GM21825 (cell line): ENCODE measurements around the gene PSD2.

Source experiments
- ATAC-seq: cut with Tn5 transposase; IDR thresholded peaks from one replicate; pipeline ENCODE4 v1.9.1; 2021; ENCODE audit warnings: mild to moderate bottlenecking, moderate library complexity; ENCODE audit not compliant: unreplicated experiment

Gene PSD2

GRCh38 chr5:139872851-139873794, 77.5 kb downstream of the PSD2 start:
- ATAC-seq, result no peak

GRCh38 chr5:139875957-139876356, 80.3 kb downstream of the PSD2 start:
- no peak for ATAC-seq

GRCh38 chr5:139877129-139877597, 81.6 kb downstream of the PSD2 start:
- no peak for ATAC-seq

- no peak for ATAC-seq
These were observed 82.5 kb downstream of the PSD2 start for GRCh38 chr5:139878093-139878492.

GRCh38 chr5:139880416-139881142, 85.0 kb downstream of the PSD2 start:
- ATAC-seq, result no peak

- no peak for ATAC-seq
These were observed 85.6 kb downstream of the PSD2 start for GRCh38 chr5:139881143-139881733.

- ATAC-seq, result no peak
These were observed 86.7 kb downstream of the PSD2 start for GRCh38 chr5:139882316-139882715.

GRCh38 chr5:139882961-139883539, 87.4 kb downstream of the PSD2 start:
- no peak for ATAC-seq

- no peak for ATAC-seq
These were observed 88.5 kb downstream of the PSD2 start for GRCh38 chr5:139884144-139884543.

- ATAC-seq, result no peak
These were observed 89.1 kb downstream of the PSD2 start for GRCh38 chr5:139884734-139885133.

- ATAC-seq, result no peak
These were observed 89.7 kb downstream of the PSD2 start for GRCh38 chr5:139885172-139885856.

GRCh38 chr5:139885857-139886208, 90.2 kb downstream of the PSD2 start:
- ATAC-seq, result no peak

GRCh38 chr5:139886213-139886612, 90.6 kb downstream of the PSD2 start:
- ATAC-seq, result no peak

- ATAC-seq, result no peak
These were observed 92.8 kb downstream of the PSD2 start for GRCh38 chr5:139888370-139888769.

- no peak for ATAC-seq
These were observed 93.8 kb downstream of the PSD2 start for GRCh38 chr5:139889410-139889809.

- ATAC-seq, result no peak
These were observed 98.3 kb downstream of the PSD2 start for GRCh38 chr5:139893873-139894272.
